ENCODE results near the gene SH3RF3.

SH3RF3 gene

DNA sequence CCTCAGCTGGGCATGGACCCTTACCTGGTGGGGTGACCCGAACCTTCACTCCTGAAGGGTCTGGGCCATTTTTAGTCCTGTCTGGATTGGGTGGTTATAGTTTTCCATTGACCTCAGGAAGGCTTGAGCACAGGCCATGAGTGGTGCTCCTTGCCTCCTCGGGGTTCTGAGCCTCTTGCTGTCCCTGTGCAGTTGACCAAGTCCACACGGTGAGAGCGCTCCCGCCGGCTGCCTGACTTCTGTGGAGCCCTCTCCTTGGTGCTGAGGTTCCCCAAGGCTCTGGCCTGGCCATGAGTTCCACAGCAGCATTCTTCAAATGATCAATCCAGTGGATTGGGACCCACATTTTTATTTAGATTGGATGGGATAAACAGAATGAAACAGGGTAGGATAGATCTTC lies 325.3 kb downstream of the SH3RF3 start:
- no peak for DNase-seq (ENCODE audit: low read depth)

DNA sequence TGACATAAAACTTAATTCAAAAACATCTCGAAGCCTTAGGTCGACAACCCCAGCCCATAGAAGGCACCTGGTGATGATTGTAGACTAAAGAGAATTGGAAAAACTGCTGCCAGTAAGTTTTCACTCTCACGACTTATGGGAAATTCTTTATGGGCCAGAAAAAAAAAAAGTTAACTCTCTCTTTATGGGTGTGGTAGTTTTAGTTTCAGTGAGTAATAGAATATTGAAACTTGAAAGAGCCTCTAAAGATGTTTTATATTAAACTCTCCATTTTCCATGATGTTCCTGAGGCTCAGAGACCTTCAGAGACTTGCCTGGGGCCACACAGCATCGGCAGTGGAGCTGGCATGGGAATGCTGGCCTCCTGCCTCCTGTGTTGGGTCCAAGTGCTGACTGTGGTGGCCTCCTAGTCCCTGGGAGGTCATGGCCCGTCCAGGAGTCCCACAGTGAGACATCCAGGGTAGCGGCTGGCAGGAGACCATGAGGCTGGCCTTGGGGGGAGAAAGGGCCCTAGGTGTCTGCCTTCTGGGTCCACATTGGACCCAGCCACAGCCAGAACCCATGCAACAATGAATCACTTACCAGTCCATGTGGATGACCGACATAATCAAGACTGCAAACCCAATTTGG lies 325.9 kb downstream of the SH3RF3 start:
- DNase-seq (ENCODE audit: low read depth) = no peak

DNA sequence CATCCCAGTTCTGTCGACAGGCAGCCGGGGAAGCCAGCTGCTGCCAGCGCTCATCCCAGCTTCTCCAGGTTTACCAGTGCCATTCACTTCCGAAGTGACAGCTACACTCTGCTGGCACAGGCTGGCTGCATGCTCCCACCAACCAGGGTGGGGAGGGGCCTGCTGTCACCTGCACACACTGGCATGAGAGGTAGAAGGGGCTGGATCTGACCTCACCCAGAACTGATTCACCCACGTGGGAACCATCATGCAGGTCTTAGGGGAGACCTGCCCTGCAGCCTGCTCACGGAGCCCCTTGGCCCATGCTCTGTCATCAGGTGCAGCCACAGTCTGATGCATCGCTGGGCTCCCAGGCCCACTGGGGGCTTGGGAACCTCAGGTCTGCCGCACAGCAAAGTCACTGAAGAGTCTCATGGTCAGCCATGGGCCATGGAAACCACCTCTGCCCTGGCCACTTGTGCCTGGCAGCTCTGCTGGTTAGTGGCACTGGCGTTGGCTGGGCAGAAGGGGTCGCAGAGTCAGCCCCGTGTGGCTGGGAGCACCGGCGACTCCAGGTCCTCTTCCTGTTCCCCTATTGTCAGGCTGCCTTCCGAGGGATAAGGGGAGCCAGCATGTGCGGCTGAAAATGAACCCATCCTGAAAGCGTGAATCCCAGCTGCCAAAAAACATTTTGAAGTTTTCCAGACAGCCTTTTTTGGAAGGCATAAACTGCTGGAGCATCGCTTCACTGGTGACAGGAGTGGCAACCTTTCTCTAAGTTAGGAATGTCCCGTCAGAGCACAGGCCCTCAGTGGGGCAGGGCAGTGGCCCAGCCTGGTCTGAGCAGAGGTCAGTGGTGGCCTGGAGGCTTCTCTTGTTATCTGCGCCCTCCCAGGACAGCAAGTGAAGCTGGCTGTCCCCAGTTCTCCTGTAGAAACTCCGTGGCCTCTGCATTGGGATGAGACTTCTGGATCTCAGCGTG lies 327.0 kb downstream of the SH3RF3 start:
- DNase-seq (ENCODE audit: low read depth) = no peak

GRCh38 chr2:109456776-109457175 lies 327.8 kb downstream of the SH3RF3 start:
- no peak for DNase-seq (ENCODE audit: low read depth)

GRCh38 chr2:109457366-109457765 lies 328.4 kb downstream of the SH3RF3 start:
- DNase-seq (ENCODE audit: low read depth) = no peak

DNA sequence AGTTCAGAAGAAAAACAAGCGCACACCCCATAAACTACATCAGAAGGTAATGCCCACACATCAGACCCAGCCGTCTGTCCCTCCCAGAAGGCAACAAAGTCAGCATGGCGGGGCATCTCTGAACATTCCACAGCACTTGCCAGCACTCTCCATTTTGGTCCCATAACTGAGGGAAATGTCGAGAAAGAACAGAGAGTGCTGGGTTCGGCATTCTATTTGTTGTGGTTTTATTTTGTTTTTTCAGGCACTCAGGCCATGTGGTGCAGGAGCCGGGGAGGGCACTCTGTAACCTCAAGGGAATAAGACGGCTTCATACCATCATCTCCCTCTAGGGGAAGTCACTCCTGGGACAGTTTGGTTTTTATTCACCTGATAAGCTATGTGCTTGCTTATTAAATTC lies 328.8 kb downstream of the SH3RF3 start:
- no peak for DNase-seq (ENCODE audit: low read depth)

DNA sequence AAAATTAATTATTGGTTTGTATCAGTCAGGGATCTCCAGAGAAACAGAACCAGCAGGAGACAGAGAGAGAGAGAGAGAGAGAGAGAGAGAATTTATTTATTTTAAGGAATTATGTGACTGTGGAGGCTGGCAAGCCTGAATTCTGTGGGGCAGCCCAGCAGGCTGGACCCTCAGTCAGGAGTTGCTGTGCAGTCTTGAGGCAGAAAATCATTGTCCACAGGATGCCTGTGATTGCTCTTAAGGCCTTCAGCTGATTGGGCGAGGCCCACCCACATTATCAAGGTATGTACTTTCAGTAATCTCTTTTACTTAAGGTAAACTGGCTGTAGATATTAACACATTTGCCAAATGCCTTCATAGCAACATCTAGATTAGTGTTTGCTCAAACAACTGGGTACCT lies 329.5 kb downstream of the SH3RF3 start:
- no peak for DNase-seq (ENCODE audit: low read depth)

GRCh38 chr2:109459485-109459884 lies 330.5 kb downstream of the SH3RF3 start:
- no peak for DNase-seq (ENCODE audit: low read depth)

DNA sequence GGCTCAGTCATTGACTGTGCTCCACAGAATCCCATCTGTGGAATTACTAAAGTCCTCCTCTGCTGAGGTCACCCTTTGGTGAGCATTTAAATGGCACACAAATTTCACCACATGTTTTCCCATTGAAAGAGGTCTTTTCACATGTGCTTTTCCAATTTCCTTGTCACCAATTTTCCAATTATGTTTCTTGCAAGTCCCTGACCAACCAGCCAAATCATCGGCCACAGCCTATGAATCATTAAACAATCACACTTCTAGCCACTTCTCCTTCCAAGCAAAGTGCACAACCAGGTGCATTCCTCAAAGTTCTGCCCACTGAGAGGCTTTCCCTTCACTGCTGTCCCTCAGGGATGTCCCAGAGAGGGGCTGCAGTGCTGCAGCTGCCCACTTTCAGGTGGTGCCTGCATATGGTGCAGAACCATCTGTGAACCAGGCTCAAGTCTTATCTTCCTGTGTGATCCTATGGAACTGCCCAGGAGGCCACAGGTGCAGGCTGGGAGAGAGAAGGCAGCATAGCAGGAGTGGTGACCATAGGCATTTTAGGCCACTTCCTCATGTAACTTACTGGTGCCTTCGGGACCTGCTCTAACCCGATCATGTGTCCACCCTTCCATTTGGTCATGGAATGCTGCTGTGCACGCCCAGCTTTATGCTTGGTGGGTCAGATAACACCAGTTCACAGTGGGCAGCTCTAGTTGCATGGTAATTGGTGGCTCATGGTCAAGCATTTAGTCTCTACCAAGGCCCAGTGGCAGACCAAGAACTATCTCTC lies 331.7 kb downstream of the SH3RF3 start:
- DNase-seq (ENCODE audit: low read depth) = no peak

DNA sequence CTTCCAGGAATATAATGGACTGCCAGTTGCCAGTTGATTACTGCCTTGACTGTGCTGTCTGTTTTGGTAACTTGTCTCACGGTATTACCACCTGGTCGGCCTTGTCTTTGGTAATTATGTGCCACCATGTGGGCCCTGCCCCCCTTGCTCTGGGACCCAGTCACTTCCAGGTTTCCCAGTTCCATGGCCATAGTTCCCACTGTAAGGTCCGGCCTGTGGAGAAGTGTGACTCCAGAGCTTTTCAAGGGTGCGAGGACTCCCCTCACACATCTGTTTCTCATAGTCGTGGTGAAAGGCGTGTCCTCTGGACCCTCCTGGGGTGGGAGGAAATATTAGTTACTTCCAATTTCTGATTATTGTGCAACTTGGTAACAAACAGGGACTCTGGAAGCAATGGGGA lies 334.2 kb downstream of the SH3RF3 start:
- DNase-seq (ENCODE audit: low read depth) = no peak

GRCh38 chr2:109463891-109464290 lies 334.9 kb downstream of the SH3RF3 start:
- no peak for DNase-seq (ENCODE audit: low read depth)

- DNase-seq (ENCODE audit: low read depth) = no peak
Measured at GRCh38 chr2:109466674-109467575, 337.9 kb downstream of the SH3RF3 start.

- no peak for DNase-seq (ENCODE audit: low read depth)
Measured at GRCh38 chr2:109467701-109468100, 338.7 kb downstream of the SH3RF3 start.

DNA sequence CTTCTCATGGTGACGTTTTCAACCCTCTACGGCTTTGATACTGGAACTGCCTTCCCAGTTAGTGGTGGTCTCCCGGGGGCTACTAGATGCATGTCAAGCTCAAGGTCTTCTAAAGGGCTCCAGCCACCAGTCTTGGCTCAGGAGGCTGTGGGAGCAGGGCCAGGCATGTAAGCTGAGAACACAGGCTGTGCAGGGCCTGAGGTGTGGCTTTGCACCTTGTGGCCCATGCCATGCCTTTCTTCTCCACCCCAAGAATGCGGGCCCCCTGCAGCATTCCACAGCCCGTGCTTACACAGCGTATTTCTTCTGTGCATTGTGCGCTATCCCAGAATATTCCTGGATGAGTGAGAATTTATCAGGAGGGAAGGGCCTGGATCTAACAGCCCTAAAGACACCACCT lies 339.9 kb downstream of the SH3RF3 start:
- DNase-seq (ENCODE audit: low read depth) = no peak

GRCh38 chr2:109471658-109472057 lies 342.7 kb downstream of the SH3RF3 start:
- no peak for DNase-seq (ENCODE audit: low read depth)

- no peak for DNase-seq (ENCODE audit: low read depth)
Measured at GRCh38 chr2:109472331-109472959, 343.4 kb downstream of the SH3RF3 start.

DNA sequence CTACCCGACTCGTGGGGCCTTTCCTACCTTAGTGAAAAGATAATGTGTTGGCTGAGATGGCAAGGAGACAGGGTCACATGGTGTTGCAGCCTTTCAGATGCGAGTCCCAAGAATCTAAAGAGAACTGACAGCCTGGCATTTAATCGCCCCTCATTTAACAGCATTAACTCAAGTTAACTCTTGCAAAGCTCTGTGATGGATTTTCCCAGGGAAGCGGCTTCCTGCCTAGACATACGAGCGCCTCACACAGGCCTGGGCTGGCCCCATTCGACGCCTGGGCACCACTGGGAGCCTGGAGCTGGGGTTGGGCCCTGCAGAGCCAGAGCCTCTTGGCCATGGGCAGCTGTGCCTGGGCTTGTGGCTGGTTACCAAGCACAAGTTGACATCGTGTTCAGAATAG lies 344.0 kb downstream of the SH3RF3 start:
- no peak for DNase-seq (ENCODE audit: low read depth)

DNA sequence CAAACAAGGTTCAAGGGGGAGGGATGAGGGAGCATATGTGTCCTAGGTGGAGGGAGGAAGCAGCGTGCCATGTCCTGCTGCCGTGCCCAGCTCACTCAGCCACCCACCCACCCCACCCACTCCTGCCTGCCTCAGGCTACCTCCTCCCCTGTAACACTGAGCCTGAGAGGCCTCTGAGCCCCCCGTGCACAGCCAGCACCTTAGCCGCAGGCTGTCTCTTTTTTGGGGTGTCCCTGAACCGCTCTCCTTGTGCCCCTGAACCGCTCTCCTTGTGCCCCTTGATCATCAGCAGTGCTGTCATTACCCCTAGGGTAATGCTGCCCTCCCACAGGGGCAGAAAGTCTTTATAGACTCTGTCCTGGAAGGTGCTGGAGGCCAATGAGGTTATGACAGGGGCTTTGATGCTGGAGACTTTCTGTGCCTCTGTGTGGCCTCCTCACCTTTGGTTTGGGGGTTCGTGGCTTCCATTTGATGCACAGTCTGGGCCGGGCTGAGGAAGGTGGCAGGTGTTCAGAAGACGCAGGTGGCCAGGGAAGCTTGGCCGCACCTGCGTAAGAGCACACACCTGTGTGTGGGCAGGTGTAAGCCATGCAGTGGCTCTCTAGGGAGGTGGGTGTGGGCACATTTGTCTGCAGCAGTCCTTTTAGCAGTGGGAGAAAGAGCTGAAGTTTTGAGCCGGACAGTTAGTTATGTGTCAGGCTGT lies 344.8 kb downstream of the SH3RF3 start:
- DNase-seq (ENCODE audit: low read depth) = no peak

- no peak for DNase-seq (ENCODE audit: low read depth)
Measured at GRCh38 chr2:109474319-109474825, 345.4 kb downstream of the SH3RF3 start.

DNA sequence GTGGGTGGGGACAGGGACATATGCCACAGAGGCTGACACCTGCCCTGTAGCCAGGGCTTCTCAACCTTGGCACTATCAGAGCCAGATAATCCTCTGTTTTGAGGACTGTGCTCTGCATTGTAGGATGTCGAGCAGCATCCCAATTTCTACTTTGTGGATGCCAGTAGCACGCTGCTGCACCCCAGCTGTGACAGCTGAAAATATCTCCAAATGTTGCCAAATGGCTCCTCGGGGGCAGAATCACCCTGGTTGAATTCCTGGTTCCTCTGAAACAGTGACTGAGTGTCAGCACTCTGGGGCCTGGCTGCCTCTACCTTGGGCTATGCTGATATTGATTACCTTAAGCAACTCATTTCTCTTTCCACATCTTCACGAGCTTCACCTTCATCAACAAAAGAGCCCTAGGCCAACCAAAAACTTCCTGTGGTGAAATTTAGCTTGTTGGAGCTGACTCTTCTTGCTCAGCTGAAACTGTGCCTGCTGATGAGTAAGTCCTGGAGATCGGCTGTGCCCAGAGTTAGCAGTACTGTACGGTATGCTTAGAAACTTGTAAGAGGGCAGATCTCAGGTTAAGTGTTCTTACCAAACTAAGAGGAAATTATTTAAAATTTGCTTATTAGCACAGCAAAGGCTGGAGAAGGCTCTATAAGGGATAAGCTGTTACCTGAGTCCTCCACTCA lies 346.7 kb downstream of the SH3RF3 start:
- no peak for DNase-seq (ENCODE audit: low read depth)
